HG03439 (cell line): Measurements from ENCODE around the gene AIPL1.

Experiments used
- ATAC-seq: cut with Tn5 transposase; IDR thresholded peaks from one replicate; pipeline ENCODE4 v1.9.1; 2021; ENCODE audit warnings: mild to moderate bottlenecking, moderate library complexity; ENCODE audit not compliant: unreplicated experiment

AIPL1 gene

DNA sequence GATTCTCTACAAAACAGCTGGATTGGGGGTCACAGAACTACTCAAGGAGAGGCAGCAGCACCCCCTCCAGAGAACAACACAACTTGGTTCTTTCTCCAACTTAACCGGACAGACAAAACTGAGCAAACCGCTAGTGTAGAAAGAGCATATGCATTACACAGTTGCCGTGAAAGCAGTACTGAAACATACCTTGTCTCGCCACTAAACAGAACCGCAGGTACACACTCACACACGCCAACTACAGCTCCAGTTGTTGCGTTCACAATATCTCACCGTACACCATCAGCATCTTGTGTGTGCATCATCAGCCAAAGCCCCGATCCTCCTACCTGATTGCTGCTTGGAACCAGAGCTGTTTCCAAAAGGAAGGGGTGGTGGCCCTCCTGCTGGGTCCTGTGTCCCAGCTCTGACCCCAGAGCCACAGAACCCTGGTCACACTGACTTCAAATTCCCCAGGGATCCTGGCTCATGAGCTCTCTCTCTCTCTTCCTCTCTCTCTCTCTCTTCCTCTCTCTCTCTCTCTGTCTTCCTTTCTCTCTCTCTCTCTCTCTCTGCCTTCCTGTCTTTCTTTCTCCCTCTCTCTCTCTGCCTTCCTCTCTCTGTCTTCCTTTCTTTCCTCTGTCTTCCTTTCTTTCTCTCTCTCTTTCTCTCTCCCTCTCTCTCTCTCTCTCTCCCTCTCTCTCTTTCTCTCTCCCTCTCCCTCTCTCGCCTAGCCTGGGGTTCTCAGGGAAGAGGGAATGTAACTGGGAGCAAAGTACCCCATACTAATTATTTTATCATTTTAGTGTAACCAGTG lies 17.7 kb upstream of the AIPL1 start:
- no peak for ATAC-seq

DNA sequence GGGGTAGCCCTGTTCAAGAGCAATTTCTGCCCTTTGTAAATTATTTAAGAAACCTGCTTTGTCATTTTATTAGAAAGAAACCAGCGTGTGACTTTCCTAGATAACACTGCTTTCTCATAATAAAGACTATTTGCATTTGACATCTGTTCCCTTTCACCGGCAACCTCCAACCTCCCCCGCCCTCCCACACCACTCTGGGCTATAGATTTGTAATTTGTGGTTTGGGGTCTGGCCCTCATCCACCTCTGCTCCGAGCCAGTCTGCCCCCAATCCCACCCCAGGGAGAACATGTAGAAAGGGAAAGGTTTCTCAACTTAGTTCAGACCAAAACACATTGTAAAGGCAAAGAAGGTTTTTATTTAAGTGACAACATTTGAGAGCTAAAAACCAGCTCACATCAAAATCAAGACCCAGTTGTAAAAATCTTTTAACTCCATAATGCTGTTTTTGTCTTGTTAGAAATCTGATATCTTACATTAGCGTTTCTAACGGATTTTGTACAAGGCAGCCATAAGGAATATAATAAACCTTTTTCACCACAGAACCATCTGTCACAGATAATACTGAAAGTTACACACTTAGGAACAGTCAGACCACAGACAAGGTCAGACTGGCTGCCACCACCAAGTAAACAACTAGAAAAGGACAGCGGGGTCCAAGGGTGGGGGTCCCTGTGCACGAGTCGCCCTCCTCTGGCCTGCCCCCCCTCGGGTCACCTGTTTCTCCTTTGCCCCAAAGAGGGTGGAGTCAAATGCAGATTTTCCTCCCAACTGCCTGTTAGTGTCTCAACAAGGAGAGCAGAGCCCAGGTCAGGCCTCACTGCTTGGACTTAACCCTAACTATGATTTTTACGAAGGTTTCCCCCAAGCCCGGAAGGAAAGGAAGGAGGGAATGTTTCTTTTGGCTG lies 16.3 kb upstream of the AIPL1 start:
- no peak for ATAC-seq

DNA sequence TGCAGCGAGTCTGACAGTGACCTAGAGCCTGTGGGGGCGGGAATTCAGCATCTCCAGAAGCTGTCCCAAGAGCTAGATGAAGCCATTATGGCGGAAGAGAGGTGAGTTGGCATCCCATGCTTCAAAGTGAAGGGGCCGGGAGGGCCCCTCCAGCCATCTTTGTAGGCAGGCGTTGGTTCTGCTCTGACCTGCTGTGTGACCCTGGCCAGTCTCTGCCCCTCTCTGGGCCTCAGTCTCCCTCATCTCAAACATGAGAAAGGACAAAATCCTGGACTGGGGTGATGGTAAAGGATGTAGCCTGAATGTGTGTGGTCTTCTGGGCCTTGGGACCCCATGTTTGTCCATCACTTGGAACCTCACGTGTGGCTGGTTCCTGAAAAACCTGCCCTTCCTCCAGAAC lies 14.4 kb upstream of the AIPL1 start:
- no peak for ATAC-seq

DNA sequence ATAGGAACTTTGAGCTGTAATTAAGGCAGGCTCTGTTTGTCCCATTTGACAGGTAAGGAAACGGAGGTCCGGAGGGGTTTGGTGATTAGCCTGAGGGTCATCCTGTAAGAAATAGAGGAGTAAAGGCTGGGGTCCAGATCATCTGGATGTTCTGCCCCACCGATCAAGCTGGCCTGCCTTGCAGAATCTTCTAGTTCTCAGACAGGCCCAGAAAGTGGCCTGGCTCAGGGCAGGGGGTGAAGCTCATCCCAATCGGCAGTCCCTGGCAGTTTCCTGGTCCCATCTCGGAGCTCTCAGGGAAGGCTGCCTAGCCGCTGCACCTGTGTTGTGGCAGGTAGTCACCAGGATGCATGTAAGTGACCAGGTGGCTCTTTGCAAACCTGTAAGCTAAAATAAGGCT lies 13.6 kb upstream of the AIPL1 start:
- no peak for ATAC-seq

DNA sequence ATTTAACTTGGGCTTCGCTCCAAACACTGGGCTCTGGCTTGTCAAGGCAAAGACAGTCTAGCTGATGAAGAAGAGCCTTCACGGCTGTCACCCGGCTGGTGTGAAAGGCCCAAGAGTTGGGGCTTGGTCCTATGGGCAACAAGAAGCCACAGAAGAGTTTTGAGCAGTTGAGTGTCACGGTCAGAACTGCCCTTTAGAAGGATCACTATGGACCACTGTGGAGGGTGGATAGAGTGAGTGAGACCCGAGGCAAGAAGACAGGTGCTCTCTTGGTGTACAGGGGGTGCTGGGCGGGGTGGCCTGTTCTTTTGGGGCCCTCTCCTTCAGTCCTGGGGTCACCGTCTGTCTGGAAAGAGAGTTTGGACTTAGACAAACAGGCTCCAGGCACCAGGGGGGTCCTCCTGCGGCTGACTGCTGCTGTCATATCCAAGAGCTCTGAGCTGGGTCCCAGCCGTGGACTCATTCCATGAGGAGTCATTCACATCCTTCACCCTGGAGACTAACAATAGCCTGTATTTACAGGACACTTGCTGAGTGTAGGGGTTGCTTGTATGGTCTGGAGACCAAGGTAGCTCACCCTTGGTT lies 11.7 kb upstream of the AIPL1 start:
- no peak for ATAC-seq

DNA sequence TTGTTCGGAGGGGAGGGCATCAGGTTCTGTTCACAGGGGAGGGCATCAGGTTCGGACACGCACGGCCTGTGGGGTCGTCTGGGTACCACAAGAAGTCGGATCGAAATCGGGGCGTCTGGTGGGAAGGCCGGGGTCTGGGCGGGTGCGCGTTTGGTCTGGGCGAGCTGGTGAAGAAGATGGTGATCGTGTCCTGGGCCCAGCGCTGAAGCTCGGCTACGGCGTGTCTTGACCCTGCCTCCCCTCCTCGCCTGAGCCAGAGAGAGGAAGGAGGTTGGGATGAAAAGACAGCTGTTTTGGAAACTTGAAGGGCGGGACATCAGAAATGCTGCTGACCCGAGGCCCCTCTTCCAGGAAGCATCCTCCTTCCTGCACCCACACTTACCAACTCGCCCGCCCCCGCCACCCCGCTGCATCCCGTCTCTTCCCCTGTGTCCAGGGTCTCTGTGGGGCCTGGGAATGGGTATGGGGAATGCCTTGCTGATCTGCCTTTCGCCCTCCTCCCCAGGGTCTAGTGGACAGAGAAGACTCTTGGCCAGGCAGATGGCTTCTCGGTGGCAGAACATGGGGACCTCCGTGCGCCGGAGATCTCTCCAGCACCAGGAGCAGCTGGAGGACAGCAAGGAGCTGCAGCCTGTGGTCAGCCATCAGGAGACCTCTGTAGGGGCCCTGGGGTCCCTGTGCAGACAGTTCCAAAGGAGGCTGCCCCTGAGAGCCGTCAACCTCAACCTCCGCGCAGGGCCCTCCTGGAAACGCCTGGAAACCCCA lies 9.8 kb upstream of the AIPL1 start:
- no peak for ATAC-seq

DNA sequence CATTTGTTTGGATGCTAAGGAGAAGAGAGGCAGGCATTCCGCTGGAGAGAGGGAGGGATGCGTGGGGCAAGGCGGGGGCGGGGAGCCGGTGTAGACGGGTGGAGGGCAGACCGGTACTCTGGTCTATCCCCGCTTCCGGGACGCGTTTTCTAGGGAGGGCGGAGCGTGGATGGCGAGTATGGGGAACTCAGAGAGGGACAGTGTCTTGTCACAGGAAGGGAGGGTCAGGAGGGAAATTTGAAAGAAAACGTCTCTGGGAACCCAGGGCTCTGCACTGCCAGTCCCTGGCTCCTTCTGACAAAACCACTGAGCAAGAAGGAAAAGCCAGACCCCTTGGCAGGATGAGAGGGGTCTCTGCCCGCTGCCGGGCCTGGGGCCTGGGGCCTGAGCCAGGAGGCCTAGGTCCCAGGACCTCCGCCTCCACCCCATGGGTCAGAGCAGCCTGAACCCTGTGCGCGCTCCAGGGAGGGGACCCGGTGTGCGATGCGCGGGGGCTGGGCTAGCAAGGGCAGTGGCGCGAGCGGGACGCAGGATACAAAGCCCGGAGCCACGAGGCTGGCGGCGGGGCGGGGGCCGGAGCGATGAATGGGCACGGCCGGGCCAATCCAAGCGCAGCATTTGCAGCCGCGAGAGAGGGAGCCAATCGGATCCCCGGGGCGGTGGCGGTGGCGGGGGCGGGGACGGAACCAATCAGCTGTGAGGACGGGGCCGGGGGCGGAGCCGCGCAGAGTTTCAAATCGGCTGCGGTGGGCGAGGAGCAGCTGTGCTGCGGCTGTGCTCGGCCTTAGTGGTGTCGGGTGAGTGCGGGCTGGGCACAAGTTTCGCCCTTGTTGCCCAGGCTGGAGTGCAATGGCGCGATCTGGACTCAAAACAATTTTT lies 9.0 kb upstream of the AIPL1 start, which contains the start of gene PIMREG:
Gene PIMREG (plus strand): TSS at position 764 of the 879 bp plus-strand sequence. CDS start 656 bp downstream, outside the sequence.
- ATAC-seq = peak; percentile 86

DNA sequence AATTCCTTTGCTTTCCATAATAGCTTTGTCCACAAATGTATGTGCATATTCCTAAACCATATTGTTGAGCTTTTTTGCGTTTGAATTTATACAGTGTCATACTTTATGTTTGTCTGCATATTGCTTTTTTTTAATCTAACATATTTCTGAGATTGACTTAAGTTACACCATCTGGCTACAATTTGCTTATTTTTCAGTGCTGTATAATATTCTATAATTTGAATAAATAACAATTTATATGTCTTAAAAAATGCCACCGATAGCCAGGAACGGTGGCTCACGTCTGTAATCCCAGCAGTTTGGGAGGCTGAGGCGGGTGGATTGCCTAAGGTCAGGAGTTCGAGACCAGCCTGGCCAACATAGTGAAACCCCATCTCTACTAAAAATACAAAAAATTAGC lies 7.9 kb upstream of the AIPL1 start:
- ATAC-seq = no peak

DNA sequence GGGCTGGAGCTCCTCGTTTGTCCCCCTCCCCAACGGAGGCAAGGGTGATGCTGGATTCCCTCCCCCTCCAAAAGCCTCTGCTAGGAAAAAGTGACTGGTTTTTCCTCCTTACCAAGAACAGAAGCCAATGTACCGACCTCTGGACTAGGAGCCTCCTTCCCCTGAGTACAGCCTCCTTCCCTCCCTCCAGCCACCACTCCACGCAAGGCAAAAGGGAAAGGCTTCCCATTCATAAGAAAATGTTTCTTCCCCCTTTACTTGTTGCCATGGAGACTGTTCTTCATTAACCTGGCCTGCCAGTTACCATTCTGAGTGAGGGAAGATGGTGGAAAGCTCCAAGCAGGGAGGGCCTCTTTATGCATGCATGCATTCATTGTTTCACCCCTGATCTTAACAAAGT lies 5.0 kb upstream of the AIPL1 start:
- no peak for ATAC-seq

DNA sequence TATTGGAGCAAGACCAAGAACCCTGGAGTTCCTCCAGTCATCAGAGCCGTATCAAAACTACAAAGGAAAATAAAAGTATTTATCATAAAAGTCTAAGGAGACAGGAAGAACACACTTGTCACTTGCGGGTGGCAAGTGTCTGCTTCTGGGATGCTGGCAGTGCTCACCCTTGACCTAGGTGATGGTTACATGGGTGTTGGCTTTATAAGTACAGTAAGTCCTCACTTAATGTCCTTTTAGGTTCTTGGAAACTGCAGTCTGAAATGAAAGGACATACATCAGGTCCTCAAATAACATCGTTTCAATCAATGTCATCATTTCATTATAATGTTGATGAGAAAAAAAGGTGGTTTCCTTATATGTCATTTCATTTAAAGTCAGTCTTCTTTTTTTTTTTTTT lies 3.0 kb upstream of the AIPL1 start:
- ATAC-seq = no peak

DNA sequence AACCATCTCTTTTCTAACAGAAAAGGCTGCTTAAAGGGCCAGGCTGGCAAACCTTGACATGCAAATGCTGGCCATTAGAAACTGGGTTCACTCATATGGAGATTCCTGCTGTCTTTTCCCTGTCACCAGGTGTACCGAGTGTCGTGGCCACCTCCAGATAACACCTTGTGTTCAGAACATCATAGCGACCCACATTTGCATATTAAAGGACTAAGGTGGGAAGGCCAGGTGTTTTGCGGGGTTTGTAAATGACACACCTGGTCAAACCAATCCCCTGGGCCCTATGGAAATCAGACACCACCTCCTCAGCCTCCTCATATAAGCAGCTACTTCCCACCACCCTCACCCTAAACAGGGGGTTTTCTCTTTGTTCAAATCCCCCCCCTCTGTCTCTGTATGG lies 2.5 kb upstream of the AIPL1 start:
- ATAC-seq = no peak

DNA sequence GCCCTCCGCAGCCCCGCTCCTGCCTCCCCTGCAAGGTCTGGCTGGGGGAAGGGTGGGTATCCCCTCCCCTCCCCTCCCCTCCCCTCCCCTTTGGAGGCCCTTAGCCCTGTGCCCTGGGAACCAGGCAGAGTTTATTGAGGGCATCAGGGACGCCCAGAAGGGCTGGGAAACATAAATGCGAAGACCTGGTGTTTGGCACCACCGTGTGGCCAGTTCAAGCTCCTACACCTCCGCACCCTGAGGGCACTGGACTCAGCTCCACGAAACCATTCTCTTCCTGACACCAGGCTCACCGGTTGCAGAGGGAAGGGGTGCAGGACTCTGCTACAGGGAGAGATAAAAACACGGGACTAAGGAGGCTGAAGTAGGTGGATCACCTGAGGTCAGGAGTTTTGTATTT lies 1.0 kb upstream of the AIPL1 start:
- ATAC-seq = no peak

DNA sequence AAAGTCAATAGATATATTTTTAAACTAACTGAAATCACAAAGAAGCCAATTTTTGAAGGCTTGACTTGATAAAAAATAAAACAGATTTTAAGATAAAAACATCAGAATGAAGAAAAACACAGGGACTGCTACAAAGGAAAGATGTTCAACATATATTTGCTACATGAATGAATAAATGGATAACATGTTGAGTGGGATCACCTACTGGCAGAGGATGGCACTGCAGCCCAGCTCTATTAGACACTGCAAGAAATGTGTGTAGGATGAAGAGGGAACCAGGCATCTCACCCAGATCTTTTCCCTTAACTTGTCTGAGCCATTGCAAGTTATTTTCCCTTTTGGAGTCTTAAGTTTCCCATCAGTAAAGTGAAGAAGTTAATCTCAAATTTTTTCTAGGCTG lies 4.2 kb downstream of the AIPL1 start:
- ATAC-seq = no peak

DNA sequence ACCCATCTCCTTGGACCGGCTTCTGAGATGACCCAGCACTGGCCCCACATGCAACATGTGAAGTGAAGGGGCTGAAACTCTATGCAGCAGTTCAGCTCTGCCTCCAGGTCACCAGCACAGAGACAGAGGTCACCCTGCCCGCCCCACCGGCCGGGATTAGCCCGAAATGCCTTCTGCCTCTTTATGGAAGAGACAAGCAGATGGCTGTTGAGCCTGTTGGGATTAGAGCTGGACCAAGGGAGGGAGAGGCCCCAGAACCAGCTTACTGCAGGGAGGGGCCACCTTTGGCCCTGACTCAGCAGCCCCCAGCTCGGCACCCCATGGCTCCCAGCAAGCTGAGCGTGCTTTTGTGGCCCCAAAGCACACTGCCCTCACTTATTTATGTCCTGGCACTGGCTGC lies 5.7 kb downstream of the AIPL1 start:
- ATAC-seq = no peak

DNA sequence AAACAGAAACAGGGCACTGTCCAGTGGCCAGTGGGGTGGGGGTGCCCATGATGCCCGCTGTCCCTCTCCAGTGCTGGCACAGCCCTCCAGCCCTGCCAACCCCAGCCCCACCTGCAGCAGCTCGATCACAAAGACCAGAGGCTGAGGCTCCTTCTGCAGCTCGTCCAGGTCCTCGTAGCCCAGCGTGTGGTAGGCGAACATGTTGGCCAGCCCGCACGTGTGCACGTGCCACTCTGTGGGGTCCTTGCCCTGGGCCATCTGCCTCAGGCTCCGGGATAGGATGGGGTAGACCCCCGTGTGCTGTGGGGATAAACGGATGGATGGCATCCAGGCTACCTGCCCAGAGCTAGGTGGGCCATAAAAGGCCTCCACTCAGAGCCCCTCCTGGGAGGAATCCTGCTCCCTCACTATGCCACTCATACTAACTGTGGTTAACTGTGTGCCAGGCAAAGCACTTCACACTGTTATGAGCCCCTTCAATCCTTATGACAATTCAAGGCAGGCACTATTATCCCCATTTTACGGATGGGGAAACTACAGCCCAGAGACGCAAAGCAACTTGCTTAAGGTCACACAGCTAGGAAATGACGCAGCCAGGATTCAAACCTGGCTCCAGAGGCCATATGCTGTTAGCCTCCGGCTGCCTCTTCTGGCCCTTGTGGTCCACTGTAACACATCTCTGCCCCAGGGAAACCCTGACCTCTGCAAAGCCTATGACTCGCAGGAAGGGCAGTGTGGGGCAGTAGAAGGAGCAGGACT lies 6.5 kb downstream of the AIPL1 start:
- no peak for ATAC-seq

DNA sequence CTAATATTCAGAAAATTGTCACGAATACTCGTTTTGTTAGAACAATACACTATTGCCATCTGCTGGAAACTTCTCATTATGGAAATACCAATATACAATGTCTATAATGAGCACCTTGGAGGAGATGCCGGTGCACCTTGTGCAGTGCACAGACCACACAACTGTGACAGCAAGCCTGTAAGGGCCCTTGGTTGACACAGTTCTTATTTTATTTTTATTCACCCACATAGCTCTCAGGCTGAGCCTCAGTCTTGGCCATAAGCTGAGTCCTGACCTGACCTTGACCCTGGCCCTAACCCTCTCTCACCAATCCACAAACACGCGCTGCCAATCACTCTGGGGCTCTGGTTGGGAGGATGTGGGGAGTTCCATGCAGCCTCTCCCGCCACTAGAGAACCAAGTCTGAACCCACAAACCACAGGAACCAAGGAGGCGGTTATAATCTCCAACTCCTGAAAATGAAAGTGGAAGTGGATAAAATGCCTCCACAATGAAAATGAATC lies 7.6 kb downstream of the AIPL1 start:
- no peak for ATAC-seq

DNA sequence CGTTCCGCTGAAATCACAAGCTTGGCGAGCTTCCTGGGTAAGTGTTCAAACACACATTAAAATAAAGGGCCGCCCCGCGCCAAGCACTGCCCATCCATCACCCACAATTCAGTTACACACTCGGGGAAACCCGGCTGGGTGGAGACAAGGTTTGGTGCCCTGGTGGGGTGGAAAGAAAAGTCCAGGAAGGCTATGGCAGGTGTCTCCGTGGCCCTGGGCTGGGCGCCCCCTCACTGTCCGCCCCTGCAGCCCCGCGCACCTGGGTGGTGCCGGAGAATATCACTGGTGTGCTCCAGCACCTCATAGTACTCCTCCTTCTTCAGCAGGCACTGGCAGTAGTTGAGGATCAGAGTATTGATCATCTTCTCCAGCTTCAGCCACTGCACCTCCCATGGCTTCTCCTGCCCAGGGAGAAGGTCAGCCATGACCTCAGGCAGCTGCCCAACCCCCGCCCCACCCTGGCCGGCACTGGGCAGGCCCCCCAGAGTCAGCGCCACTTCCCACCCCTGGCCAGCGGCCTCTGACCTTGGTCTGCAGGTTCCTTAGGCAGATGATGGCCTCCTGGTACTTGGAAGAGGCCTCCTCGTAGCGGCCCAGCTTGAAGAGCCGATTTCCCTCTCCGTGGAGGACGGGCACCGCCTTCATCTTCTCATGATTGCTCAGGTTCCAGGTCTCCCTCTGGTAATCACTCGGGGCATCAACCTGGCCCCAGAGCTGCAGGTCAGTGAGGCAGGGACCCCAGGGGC lies 8.4 kb downstream of the AIPL1 start:
- ATAC-seq = no peak

DNA sequence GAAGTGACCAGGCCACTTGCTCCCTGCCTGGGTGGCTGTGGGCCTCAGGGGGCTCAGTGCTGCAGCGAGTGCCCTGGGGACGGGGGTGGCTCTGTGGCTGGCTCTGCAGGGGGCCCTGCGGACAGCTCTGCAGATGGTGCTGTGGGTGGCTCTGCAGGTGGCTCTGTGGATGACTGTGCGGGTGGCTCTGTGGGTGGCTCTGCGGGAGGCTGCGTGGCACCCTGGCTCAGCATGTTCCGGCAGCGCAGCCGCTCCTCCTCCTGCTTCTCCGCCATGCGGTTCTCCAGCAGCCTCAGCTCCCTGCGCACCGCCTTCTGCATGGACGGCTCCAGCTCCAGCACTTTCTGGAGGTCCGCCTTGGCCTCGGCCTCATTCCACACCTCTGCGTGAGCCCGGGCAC lies 9.5 kb downstream of the AIPL1 start:
- ATAC-seq = no peak
